GM18517 (cell line): ENCODE data around the gene PIP5K1C.

Experiments used
- ATAC-seq: cut with Tn5 transposase; IDR thresholded peaks from one replicate; pipeline ENCODE4 v1.9.1; 2021; ENCODE audit warnings: mild to moderate bottlenecking, moderate library complexity; ENCODE audit not compliant: unreplicated experiment

Gene PIP5K1C

GRCh38 chr19:3664879-3665642, 35.2 kb downstream of the PIP5K1C start:
- no peak for ATAC-seq

DNA sequence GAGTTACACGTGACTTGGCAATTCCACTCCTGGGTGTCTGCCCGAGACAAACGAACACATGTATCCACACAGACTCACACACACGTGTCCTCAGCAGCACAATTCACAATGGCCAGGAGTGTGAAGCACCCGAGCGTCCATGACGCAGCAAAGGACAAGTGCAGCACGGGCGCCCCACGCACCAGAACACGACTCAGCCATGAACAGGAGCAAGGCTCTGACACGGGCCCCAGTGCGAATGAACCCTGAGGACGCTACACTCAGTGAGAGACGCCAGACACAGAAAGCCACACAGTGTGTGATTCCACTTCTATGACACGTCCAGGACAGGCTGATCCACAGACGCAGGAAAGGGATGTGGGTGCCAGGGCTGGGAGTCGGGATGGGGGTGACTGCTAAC, 36.4 kb downstream of the PIP5K1C start:
- ATAC-seq: no peak

DNA sequence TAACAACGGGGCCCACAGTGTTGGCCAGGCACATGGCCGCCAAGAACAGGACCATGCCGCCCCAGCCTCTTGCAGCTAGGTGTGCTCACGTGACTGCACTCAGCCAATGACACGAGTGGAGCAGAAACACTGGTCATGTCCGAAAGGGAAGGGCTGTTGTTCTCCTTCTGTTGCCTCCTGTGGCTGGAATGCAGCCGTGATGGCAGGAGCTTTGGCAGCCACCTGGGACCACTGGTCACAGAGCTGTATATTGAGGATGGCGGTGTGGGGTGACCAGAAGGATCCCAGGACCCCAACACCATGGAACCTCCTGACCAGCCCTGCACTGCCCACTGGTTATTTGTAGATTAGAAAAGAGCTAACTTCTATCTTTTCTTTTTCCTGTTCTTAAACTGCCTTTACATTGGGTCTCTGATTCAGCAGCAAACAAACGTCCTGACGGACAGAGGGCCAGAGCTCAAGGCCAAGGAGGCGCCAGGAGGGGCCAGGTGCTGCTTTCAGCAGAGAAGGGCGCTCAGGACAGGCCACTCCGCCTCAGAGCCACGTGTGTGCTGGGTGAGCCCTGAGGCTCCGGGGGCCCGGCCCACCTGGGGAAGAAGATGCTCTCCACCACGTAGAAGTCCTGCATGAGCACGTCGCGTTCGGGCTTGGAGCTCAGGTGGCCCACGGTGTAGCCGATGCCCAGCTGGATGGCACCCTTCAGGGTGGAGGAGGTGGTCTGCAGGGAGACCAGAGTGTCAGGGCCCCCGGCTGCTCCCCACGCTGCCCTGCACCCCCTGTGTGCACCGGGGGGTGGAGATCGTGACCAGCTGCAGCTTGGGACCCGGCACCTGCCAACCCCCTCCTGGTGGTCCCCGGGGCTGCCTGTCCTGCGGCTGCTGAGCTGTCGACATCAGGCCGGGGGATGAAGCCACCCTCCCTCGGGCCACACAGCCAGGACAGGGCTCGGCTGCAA, 38.7 kb downstream of the PIP5K1C start:
- no peak for ATAC-seq

GRCh38 chr19:3660493-3661219, 39.6 kb downstream of the PIP5K1C start:
- ATAC-seq: no peak

DNA sequence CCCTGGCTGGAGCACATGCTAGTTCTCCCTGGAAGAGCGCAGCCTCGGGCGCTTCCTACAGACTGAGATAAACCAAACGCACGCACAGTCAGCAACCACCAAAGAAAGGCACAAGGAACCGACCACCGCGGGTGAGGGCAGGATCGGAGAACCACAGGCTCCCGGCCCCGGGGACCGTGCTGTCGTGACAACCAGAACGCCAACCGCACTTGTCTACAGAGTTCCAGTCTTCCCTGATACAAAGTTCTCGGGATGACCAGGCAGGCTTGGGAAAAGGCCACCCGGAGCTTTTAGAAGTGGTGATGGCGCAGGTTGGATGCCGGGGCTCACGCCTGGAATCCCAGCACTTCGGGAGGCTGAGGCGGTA, 40.5 kb downstream of the PIP5K1C start:
- no peak for ATAC-seq

DNA sequence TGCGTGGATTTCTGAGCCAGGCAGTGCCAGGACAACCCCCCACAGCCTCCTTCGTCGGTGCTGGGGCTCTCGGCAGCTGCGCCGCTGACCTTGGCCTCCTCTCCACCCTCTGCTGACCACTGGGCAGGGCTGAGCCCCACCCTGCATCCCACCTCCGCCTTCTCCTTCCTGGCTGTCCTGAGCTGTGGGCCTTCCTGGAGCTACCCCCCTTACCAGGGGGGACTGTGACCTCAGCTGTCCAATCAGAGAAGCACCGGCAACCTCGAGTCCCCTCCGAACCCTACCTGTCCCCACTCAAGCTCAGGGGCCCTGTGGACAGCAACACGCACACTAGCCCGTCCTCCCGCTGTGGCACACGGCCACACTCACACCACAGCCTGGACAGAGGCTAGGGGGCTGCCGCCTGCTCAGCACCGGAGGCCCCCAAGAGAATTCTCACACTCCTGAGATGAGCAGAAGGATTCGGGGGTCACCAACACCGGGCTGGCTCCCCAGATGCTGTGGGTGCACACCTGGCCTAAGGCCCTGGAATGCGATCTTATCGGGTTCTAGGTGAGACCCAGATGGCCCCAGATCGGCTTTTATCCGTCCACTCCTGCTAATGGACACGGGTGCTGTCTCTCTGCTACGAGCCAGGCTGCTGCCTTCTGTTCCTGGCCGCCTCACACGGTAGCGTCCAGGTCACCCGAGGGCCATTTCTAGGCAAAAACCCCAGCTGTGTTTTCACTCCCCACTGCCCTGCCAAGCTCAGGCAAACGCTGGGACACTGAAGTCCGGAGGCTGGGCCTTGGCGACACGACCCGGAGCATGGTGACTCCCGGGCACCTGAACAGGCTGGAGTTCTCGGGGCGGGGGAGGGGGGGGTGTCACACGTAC, 41.2 kb downstream of the PIP5K1C start:
- ATAC-seq: no peak

GRCh38 chr19:3658004-3658869, 42.0 kb downstream of the PIP5K1C start:
- no peak for ATAC-seq

DNA sequence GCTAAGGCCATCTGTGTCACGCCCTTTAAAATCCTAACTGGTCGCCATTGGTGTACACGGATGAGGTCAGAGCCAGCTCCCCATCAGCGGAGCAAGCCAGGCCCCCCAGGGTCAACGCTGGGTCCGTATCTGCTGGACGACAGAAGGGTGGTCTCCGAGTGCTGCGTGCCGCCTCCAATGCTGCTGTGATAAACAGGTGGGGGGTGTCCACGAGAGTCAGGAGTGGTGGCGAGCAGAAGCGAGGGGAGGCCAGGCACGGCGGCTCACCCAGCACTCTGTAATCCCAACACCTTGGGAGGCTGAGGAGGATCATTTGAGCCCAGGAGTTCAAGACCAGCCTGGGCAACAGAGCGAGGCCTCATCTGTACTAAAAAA, 42.9 kb downstream of the PIP5K1C start:
- no peak for ATAC-seq

GRCh38 chr19:3656747-3657394, 43.4 kb downstream of the PIP5K1C start:
- ATAC-seq: no peak

DNA sequence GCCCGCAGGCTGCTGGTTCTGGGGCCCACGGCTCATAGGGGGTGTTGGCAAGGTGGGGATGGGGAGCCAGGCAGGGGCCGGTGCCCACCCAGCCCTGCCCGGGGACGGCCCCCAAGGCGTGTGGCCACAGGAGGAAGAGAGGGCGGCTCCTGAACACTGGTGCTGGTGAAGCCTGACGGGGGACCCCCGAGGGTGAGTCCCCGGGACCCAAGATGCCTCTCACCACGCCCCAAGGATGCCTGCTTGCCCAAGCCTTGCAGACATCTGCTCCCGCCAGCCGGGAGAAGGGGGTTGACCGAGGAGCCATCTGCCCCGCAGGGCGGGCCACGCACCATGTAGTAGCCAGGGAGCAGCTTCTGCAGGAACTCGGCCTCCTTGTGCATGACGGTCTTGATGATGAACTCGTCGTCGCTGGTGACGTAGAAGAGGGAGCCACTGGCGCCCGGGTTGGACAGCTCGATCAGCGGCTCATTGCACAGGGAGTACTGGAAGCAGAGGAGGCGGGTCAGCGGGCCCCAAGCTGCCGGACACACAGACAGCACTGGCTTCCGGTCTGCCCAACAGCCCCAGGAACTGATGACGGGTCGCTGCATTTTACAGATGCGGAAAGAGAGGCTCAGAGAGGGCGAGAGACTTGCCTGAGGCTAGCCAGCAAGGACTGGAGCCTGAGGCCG, 44.1 kb downstream of the PIP5K1C start:
- ATAC-seq: no peak

- no peak for ATAC-seq
These were observed 44.7 kb downstream of the PIP5K1C start for GRCh38 chr19:3655402-3656072.

GRCh38 chr19:3653865-3654513, 46.3 kb downstream of the PIP5K1C start:
- ATAC-seq: no peak

GRCh38 chr19:3653081-3653795, 47.0 kb downstream of the PIP5K1C start:
- ATAC-seq: no peak

DNA sequence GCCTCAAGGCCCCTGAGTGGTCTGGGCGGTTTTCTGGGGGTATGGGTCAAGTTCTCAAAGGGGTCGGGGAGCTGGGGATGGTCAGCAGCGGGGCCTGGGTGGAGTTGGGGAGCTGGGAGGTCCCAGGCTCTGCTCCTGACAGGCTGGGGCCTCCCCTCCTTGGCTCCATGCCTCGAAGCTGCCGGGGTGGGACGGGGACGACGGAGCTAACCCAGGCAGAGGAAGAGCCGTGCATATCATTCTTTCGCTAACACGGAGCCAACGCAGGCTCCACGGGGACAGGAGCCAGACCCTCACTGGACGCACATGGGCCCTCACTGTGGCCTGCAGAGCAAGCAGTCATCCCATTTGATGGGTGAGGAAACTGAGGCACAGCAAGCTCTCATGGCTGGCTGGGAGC, 47.8 kb downstream of the PIP5K1C start:
- ATAC-seq: no peak

DNA sequence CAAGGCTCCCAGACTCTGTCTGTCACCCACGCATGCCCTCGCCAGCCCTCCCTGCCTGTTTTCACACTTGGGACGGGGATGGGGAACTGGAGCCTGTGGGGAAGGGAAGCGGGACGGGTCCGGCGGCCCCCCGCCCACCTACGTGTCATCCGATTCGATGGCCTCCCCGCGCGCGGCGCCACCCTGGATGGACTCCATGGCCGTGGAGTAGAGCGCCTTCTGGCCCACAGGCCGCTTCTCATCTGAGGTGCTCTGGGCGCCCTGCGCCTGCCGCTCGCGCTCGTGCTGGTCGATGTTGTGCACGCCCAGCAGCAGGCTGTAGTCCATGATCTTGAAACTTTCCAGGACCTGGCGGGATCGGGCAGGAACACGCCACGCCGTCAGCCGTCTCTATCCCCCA, 48.6 kb downstream of the PIP5K1C start:
- no peak for ATAC-seq

GRCh38 chr19:3649888-3650287, 50.4 kb downstream of the PIP5K1C start:
- ATAC-seq: no peak
